HG03342 (cell line): Measurements from ENCODE around the gene VWA7.

Experiments
- ATAC-seq: cut with Tn5 transposase; IDR thresholded peaks from one replicate; pipeline ENCODE4 v1.9.1; 2021; ENCODE audit warnings: mild to moderate bottlenecking, moderate library complexity; ENCODE audit not compliant: unreplicated experiment

The VWA7 gene

GRCh38 chr6:31733734-31734133 lies 43.4 kb downstream of the VWA7 start:
- ATAC-seq = no peak

- no peak for ATAC-seq
Measured at GRCh38 chr6:31732029-31732428, 45.1 kb downstream of the VWA7 start.

- no peak for ATAC-seq
Measured at GRCh38 chr6:31730631-31731086, 46.5 kb downstream of the VWA7 start.

- peak; percentile 31 for ATAC-seq
Measured at GRCh38 chr6:31729979-31730630, 47.0 kb downstream of the VWA7 start.

GRCh38 chr6:31729515-31729978 lies 47.6 kb downstream of the VWA7 start:
- ATAC-seq = peak; percentile 42

- peak; percentile 19 for ATAC-seq
Measured at GRCh38 chr6:31728767-31729514, 48.2 kb downstream of the VWA7 start, which contains the start of gene DDAH2. TSS of gene DDAH2 (minus strand) at chr6:31729299. CDS start at chr6:31729161, 138 bp downstream.

GRCh38 chr6:31727717-31728671 lies 49.1 kb downstream of the VWA7 start:
- ATAC-seq = no peak

GRCh38 chr6:31727034-31727716 lies 50.0 kb downstream of the VWA7 start:
- no peak for ATAC-seq

GRCh38 chr6:31725502-31726350 lies 51.4 kb downstream of the VWA7 start:
- no peak for ATAC-seq

- ATAC-seq = no peak
Measured at GRCh38 chr6:31723980-31724691, 53.0 kb downstream of the VWA7 start.

- ATAC-seq = no peak
Measured at GRCh38 chr6:31723245-31723979, 53.7 kb downstream of the VWA7 start, which contains the start of gene MPIG6B. TSS of gene MPIG6B (plus strand) at chr6:31723373. CDS start at chr6:31723384, 11 bp downstream.

- no peak for ATAC-seq
Measured at GRCh38 chr6:31722173-31722572, 55.0 kb downstream of the VWA7 start.

- ATAC-seq = no peak
Measured at GRCh38 chr6:31721351-31722020, 55.6 kb downstream of the VWA7 start, which contains the start of gene LY6G6C. TSS of gene LY6G6C (minus strand) at chr6:31721746. CDS start at chr6:31721679, 67 bp downstream.

- ATAC-seq = no peak
Measured at GRCh38 chr6:31720196-31720770, 56.8 kb downstream of the VWA7 start.

- ATAC-seq = no peak
Measured at GRCh38 chr6:31719001-31719400, 58.1 kb downstream of the VWA7 start.

GRCh38 chr6:31718265-31718664 lies 58.9 kb downstream of the VWA7 start:
- no peak for ATAC-seq
